NCI-H446 treated with DMSO at 0.1 percent for 48 hours (cell line): Measurements from ENCODE around the gene MYMK.
A peak's percentile ranks its signal among the peaks of the same experiment; 100 is the strongest.

Source experiments
- DNase-seq: peaks from one replicate; lab custom pipeline; 2025; lab: John Stamatoyannopoulos, UW

The MYMK gene

DNA sequence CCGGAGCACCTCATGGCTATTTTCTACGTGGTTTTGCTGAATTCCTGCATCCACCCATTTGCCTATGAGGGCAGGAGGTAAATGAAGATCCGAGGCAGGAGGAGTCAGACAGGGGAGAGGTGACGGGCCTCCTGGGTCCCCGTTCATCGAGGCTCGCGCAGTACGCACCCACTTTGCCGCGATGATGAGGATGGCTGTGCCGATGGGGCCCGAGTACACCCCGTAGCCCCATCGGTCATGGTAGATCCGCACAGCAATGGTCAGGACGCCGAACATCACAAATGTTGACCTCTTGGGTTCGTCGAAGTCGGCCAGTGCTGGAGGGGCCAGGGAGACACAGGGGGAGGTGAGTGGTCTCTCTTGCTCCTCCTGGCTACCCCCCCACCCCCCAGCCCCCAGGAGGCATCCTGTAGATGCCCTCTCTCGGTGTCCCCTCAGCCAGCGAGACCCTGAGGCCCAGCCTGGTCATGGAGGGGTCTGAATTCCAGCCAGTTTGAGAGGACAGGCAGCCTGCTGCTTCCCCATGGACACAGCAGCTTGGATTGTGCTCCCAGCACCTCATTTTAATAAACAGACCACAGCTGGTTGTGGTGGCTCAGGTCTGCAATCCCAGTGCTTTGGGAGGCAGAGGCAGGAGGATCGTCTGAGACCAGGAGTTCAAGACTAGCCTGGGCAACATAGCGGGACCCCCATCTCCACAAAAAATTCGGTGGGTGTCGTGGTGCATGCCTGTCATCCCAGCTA lies 5.9 kb downstream of the MYMK start:
- no peak for DNase-seq

DNA sequence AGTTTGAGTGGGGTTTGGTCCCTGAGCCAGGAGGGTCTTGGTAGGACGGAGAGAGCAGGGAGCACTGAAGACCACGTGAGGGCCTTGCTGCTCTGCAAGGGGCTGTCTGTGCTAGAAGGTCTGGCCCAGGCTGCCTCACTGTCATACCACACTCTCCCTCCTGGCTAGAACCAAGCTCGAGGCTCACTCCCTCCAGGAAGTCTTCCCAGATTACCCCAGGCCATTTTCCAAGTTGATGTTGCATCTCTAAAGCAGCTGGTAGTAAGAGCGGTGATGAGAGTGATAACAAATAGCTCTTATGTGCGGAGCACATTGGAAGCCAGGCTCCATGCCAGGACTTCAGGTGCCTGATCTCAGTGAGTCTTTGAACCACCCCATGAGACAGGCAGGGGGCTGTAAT lies 6.6 kb downstream of the MYMK start:
- DNase-seq = no peak

DNA sequence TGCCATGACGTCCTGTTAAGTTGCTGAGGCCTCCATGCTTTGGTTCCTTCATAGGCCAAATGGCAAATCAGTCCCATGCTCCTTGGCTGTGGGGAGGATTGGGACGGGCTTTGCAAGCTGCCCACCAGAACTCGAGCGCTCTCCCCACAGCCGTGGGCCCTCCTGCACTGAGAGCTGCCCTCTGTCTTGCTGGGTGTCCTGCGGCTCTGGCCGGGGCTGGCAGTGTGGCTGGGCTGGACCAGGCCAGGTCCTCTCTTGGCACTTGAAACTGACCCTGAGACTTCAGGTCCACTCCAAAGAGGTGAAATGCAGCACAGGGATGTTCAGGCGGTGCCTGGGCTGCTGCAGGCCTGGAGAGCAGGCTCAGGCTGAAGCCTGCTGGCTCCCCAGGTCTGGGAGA lies 7.0 kb downstream of the MYMK start:
- no peak for DNase-seq

DNA sequence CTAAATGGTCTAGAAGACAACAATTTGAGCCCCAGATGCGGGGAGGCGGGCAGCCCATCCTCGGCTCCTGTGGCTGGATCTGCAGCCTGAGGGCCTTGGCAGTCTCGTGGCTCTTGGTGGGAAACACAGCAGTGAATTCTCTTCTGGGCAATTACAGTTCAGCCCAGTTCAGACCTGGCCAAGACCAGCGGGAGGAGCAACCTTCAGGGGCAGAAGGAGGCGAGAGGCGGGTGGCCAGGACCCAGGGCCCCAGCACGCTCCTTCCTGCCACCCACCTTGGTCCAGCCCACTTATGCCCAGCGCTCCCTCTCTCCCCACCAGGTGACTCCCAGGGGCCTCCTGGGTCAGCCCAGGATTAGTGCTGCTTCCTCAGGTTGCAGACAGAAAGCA lies 7.8 kb downstream of the MYMK start:
- no peak for DNase-seq

DNA sequence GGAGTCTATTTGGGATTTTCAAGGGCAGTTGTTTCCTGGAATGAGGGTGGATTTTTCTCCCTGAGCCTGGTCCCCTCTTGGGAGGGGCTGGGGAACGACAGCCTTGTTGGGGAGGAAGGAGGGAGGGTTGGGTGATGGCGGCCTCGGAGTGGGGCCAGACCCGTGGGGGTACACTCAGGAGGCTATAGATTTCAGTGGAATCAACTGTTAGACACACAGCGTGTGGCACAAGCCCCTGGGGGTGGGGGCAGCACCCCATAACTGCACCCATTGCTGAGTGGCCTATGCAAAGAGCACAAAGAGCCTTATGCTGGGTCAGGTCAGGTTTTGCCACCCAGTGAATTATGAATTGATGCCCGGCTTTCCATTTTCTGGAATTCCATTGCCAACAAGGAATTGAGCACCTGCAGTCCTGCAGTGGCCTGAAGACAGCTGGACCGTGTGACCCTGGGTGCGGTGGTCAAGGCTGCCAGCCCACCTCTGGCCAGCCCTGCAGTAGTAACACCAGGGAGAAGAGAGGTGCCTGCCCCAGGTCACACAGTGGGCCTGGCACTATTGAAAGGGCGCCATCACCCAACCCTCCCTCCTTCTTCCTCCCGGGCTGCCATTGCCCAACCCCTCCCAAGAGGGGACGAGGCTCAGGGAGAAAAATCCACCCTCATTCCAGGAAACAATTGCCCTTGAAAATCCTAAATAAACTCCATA lies 8.4 kb downstream of the MYMK start:
- no peak for DNase-seq

DNA sequence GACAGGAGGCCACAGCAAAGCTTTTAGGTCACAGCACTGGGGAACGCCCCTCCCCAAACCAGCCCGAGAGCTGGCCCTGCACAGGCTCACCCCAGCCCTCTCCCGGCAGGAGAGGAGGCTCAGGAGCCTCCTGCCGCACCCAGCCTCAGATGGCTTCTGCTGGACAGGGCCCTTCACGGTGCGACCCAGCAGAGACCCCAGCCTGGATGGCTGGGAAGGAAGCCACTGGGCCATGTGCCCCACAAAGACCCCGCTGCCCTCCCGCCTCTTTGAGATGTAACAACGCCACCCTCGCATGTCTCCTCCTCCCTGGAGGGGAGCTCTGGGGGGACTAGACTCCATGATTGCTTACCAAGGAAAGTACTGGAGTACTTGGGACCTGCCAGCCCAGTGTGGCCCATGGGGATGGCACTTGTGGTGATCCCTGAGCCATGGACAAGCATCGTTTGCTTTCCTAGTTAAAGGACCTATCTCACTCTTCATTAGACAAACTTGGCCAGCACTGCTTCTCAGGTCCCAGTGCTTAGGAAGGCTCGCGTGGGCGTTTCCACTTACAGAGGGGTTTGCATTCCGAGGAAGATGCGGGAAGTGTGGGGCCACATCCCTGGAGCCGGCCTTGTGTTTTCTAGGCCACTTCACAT lies 9.0 kb downstream of the MYMK start:
- DNase-seq = no peak

DNA sequence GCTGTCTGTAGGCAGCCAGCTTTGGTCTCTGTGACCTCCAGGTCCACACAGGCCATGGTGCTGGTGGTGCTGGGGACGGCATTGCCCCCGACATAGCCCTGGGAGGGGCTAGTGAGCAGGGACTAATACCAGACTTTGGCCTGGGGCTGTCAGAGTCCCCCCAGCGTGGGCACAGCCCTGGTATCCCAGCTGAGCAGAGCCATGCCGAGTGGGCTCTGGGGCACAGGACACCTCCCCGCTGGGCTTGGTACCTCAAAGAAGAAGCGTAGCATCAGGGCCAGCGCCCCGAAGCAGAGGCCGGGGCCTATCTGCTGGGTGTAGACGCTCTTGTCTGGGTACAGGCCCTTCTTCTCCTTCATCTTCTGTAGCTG lies 9.5 kb downstream of the MYMK start:
- no peak for DNase-seq

DNA sequence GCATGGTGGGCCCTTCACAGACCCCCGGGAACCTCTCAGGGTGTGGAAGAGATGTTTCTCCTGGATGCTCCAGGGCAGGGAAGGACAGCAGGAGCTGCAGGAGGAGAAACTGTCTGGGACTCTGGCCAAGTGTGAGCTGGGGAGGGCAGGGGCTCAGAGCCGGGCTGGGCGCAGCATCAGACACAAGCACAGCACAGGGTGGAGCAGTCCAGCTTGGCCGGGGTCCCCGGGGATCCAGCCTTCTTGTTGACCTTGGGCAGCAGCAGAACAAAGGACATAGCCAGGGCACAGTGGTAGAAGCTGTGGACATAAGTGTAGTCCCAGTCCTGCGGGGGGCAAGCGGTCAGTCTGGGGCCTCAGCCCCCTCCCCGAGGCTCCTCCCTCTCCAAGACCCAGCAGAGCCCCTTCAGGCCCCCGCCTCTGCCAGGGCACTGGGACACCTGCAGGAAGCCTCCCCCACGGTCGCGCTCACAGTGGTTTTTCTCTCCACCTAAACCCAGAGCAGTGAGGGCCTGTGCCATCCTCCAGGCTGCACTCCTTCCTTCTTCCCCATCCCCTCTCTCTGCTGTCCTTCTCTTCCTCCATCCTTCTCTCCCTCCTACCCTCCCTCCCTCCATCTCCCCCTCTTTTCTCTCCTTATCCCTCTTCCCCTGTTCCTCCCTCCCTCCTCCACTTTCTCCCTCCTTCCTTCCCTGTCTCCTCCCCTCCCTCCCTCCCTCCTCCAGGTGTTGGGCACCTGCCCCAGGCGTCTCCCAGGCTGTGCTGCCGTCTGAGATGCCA lies 10.1 kb downstream of the MYMK start:
- peak; percentile 20 for DNase-seq

DNA sequence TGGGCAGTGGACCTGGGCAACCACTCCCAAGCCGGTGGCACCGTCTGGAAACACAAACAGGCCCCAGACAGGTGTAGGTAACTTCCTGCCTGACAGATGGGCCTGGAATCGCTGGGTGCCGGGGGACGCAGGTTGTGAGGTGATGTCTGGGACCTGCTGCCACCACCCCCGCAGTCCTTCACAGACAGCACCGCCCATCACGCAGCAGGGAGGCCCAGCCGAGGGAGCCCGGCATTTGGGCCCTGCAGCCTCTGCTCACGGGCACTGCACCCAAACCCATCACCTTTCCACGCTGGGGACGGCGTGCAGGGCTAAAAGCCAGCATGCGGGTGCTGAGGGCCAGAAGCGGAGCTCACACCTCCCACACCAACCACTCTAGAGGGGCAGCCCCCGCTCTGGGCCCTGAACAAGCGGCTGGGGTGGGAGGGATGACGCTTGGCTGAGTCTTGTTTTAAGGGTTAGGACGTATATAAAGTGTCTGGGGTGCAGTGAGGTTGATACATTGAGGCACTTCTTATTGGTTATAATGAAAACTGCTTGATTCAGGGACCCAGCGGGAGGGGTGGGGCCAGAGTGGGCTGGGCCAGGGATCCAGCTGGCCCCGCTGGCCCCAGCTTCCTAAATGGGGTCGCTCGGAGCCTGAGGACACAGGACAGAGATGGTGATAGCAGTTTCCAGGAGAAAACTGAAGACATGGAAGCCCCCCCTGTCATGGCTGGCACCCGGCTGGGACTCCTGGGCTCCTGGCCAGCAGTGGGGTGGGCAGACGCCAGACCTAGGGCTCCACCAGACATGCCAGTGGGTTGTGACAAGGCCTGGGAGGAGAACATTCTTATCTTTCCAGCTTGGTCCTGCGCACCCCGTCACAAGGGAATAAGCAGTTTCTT lies 11.3 kb downstream of the MYMK start:
- DNase-seq = no peak

DNA sequence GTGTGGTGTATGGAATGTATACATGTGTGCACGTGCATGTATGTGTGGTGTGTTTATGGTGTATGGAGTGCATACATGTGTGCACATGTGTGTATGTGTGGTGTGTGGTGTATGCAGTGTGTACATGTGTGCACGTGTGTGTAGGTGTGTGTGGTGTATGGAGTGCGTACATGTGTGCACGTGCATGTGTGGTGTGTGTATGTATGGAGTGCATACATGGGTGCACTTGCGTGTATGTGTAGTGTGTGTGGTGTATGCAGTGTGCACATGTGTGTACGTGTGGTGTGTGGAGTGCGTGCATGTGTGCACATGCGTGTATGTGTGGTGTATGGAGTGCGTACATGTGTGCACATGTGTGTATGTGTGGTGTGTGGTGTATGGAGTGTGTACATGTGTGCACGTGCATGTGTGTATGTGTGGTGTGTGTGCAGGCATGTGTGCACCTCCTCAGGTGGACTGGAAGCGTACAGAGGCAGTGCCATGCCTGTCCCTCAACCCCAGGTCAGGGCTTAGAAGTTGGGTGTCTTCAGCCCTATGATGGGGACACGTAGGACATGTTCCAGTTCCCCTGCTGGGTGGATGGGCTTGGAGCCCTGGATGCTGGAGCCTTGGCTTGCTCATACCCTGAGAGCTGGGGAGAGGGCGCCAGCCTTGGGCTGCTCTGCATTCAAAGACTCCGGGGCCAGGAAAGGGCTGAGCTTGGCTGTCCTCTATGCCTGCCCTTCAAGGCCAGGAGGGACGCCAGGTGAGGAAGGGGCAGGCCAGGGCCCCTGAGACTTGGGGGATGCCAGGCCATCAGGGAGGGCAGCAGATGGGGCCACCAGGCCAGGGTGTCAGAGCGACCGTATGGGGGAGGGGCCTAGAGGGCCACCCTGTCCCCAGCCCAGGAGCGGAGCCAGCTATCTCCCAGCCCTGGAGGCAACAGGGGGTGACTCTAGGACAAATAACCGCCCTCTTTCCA lies 12.2 kb downstream of the MYMK start:
- no peak for DNase-seq

DNA sequence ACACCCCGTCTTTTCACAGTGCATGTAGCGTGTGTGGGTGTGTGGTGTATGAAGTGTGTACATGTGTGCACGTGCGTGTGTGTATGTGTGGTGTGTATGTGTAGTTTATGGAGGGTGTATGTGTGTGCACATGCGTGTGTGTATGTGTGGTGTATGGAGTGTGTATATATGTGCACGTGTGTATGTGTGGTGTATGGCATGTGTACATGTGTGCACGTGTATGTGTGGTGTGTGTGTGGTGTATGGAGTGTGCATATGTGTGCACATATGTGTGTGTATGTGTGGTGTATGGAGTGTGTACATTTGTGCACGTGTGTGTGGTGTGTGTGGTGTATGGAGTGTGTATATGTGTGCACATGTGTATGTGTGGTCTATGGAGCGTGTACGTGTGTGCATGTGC lies 13.2 kb downstream of the MYMK start:
- DNase-seq = no peak

DNA sequence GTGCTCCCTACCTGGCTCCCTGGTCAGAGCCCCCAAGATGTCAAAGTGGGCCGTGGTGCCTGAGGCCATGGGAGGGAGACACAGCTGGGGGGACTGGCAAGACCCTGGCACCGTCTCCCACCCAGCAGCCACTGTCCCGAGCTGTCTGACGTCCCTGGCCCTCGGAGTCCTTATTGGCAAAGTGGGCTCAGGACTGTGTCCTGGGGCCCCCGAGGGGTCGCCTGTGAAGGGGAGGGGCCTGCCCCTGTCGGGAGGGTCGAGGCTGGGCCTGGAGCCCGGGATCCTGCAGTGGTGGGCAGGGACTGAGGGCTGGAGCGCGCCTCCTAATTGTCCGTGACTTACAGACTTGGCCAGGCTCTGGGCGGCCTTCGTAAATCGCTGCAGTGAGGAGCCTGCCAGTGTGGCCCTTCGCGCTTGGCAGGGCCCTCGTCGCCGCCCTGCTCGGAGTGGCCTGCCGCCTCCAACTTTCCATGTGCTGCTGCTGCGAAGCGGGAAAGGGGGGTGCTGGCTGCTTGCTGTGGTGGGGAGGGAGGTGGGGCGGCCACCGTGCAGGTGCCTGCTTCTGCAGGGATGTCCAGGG lies 13.7 kb downstream of the MYMK start:
- DNase-seq = no peak

DNA sequence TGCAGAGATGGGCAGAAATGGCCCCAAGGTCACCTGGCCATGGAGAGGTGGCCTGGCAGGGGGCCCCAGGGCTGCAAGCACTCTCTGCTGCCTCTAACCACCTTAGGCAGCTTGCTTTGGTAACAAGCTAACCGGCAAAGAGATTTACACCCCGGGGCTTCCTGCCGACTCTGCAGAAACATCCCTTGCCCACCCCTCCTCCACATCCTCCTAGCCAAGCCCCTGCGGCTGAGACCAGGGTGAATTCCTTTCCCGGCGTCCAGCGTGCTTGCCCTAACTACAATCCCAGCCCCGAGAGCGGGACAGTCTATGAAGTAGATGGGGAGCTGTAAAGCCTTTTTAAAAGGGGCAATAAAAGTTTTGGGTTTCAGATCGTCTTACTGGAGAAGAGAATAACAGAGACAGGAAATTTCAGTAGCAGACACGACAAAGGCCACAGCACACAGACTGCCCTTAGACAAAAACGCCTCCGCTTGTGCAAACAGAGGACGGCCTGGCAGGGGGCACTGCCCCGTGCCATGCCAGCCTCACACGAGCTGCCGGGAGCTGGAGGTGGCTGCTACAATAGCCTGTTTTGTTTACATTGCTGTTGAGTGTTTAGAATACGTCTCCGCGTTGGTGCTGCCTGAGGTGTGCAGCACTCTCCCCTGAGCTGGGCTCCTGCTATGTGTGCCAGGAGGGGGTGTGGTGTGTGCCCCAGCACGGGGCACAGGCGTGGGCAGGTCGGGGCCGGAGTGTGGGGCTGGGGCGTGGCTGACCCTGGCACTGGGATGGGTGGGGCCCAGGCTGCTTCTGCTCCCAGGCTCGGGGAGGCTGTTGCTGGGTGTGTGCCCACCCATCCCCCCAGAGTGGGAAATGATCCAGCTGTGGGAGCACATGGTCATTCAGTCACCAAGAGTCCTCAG lies 15.3 kb downstream of the MYMK start:
- no peak for DNase-seq

DNA sequence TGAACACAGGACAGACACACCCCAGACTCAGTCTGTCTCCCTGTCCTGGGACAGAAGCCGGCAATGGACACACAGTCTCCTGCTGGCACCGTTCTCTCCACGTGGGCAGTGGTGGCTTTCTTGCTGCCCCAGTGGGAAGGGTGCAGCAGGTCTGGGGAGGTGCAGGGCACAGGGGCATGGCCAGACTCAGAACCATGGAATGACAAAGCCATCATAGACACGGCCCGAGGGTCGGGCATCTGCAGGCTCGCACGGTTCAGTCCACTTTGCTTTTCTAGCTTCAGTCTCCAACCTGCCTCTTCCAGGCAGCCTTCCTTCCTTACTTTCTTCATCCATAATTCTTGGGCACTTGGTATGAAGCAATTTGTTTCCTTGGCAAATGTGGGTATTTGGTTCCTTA lies 16.7 kb downstream of the MYMK start:
- DNase-seq = no peak

DNA sequence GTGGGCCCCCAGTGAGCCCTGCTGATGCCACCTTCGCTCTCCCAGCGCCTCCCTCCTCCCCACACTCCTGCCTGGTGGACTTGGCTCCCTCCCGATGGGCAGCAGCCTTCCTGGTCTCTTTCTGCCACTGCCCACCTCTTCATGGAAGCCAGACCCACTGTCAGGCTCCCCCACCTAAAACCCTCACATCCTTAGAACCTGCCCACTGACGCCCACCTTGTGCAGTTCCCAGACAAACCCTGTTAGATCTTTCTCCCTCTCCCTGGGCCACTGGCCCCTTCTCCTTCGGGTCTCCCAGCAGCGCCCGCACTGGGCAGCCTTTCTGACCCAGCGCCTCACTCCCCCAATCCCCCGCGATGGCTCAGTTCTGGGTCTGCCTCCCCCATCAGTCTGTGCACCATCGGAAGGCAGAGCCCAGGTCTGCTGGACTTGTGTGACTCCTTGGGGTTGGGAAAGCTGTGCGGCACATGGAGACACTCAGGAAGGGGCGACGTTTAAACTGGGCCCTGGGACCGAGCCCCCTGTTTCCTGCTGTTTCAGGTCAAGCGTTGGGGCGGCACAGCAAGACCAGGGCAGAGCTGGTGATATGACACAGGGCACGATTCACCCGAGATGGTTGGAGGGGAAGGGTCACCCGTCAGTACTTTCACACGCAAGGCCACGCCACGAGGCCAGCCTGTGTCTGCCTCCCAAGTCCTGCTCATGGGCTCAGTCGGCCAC lies 17.4 kb downstream of the MYMK start:
- no peak for DNase-seq

DNA sequence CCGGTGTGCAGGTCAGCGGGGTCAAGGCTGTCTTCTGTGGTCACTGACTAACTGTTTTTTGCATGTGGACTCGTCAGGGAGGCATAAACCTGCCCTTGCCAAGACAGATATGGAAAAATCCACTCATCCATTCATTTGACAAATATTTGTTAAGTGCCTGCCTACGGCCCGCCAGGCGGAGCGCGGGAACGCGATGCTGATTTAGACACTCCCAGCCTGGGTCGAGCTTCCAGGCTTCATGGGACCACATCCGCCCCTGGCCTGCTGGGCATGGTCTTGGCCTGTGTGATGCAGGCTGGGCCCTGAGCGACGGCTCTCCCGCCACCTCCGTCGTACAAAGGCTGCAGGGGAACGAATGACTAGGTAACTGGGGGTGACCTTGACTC lies 18.1 kb downstream of the MYMK start:
- no peak for DNase-seq

DNA sequence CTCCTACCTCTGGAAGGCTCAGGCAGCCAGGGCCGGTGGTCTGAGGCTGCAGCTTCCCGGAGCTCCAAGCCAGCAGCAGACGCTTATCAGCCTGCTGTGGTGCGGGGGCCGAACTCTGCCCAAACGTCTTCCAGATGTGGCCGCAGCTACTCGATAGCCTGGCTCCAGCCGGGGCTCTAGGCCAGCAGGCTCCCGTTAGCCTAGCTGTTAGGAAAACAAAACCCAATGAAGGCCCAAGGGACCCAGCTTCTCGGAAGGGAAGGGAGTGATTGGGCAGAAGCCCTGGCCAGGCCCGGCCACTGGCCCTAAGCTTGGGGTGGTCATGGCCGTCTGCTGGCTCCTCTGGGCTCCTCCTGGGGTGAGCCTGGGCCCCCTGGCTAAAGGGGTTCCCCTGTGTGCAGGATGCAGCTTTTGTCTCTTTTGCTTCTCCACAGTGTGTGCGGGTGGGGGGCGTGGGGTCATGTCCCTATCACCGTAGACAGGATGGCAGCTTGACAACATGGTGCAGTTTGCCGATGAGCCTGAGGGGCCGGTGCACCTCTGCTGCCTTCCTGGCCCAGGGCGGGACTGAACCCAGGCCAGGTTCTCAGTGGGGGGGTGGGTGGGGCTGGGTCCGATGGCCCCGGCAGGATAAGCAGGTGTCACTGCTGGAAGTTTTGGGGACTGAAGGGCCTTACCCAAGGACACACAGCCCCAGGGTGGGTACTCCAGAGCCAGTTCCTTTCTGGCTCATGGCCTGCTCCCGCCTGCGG lies 18.7 kb downstream of the MYMK start:
- DNase-seq = no peak
